GM19240 (cell line): ENCODE results near the gene KPTN.

ENCODE experiments used
- DNase-seq: peaks from one replicate; pipeline ENCODE4 v3.0.0; 2011; ENCODE audit warnings: low spot score; ENCODE audit not compliant: insufficient read length

The KPTN gene

GRCh38 chr19:47435883-47436417 is 48.1 kb downstream of the KPTN start:
- DNase-seq = no peak

GRCh38 chr19:47435196-47435595 is 48.8 kb downstream of the KPTN start:
- no peak for DNase-seq

GRCh38 chr19:47434088-47434487 is 49.9 kb downstream of the KPTN start:
- DNase-seq = no peak

- no peak for DNase-seq
Observed at GRCh38 chr19:47433121-47433520, 50.9 kb downstream of the KPTN start.

GRCh38 chr19:47432499-47432898 is 51.5 kb downstream of the KPTN start:
- DNase-seq = no peak

GRCh38 chr19:47432091-47432490 is 51.9 kb downstream of the KPTN start:
- DNase-seq = no peak

- DNase-seq = no peak
Observed at GRCh38 chr19:47430041-47430802, 53.8 kb downstream of the KPTN start.

GRCh38 chr19:47429140-47429793 is 54.8 kb downstream of the KPTN start:
- no peak for DNase-seq

GRCh38 chr19:47428177-47428894 is 55.7 kb downstream of the KPTN start:
- peak; percentile 84 for DNase-seq

- DNase-seq = peak; percentile 81
Observed at GRCh38 chr19:47427241-47428176, 56.5 kb downstream of the KPTN start.
